ENCODE measurements around the gene NR1D2. TPM values are rescaled to one million over a fixed set of nuclear protein-coding genes. Genes with fewer than 3 reads are reported as not detected.

Gene NR1D2
- polyA plus RNA-seq, 1 donor from 2014 or later = 12.9 TPM

GRCh38 chr3:23976555-23976954 lies 31.5 kb downstream of the NR1D2 start:
- Histone ChIP-seq H3K4me2 (ENCODE audit: low read length) (no peak overlapping the region), H4K20me1 (ENCODE audit: insufficient read depth) (no peaks in the 10 kb centered on the region), H3K27me3 (ENCODE audit: insufficient read depth, low read depth, low read length) (no peaks in the 10 kb centered on the region), H3F3A (ENCODE audit: insufficient read depth, low read length, poor library complexity, severe bottlenecking) (no peaks in the 10 kb centered on the region), H3K9ac (ENCODE audit: low read length) (no peak overlapping the region), H2AFZ (ENCODE audit: low read depth, low read length) (no peak overlapping the region), H3K4me3 (ENCODE audit: low read length) (no peak overlapping the region), H3K36me3 (ENCODE audit: insufficient read depth, low read length) (peaks cover 6% of the 10 kb centered on the region), H3K27ac (ENCODE audit: low read length) (no peak overlapping the region), H3K9me3 (ENCODE audit: low read length) (no peaks in the 10 kb centered on the region), H3K9me2 (ENCODE audit: insufficient read depth, low read length) (no peaks in the 10 kb centered on the region), H3K79me2 (replicated peaks; ENCODE audit: insufficient read depth, low read length) (no peaks in the 10 kb centered on the region)
- TF ChIP-seq MXI1 (conservative IDR thresholded peaks at IDR 0.05; ENCODE audit: poor library complexity, severe bottlenecking) (no peak), REST (IDR thresholded peaks at IDR 0.05; ENCODE audit: borderline replicate concordance) (no peak), EP300 (conservative IDR thresholded peaks at IDR 0.05; ENCODE audit: poor library complexity, severe bottlenecking) (no peak), SMC3 (conservative IDR thresholded peaks at IDR 0.05; ENCODE audit: poor library complexity) (no peak), RAD21 (conservative IDR thresholded peaks at IDR 0.05) (no peak), POLR2AphosphoS5 (IDR thresholded peaks at IDR 0.05) (no peak), EZH2 (IDR thresholded peaks at IDR 0.05; ENCODE audit: borderline replicate concordance, insufficient read depth, low read length, poor library complexity, severe bottlenecking) (no peak), TAF1 (IDR thresholded peaks at IDR 0.05; ENCODE audit: low read depth) (no peak), CTCF (IDR thresholded peaks at IDR 0.05; ENCODE audit: poor library complexity, severe bottlenecking) (no peak)

GRCh38 chr3:23979569-23979968 lies 34.5 kb downstream of the NR1D2 start:
- Histone ChIP-seq H3F3A (ENCODE audit: insufficient read depth, low read length, poor library complexity, severe bottlenecking) (no peaks in the 10 kb centered on the region), H2AFZ (ENCODE audit: low read depth, low read length) (no peak overlapping the region), H3K9me2 (ENCODE audit: insufficient read depth, low read length) (no peaks in the 10 kb centered on the region), H3K79me2 (replicated peaks; ENCODE audit: insufficient read depth, low read length) (no peaks in the 10 kb centered on the region), H3K27ac (ENCODE audit: low read length) (no peak overlapping the region), H3K36me3 (ENCODE audit: insufficient read depth, low read length) (peaks cover 6% of the 10 kb centered on the region), H3K9me3 (ENCODE audit: low read length) (no peaks in the 10 kb centered on the region), H3K27me3 (ENCODE audit: insufficient read depth, low read depth, low read length) (no peaks in the 10 kb centered on the region), H3K4me2 (ENCODE audit: low read length) (no peak overlapping the region), H4K20me1 (ENCODE audit: insufficient read depth) (no peaks in the 10 kb centered on the region), H3K4me3 (ENCODE audit: low read length) (no peak overlapping the region), H3K9ac (ENCODE audit: low read length) (no peak overlapping the region)
- no peak for TF ChIP-seq TAF1 (IDR thresholded peaks at IDR 0.05; ENCODE audit: low read depth)

GRCh38 chr3:23981136-23981535 lies 36.0 kb downstream of the NR1D2 start:
- no peak overlapping the region for H3K9ac ChIP-seq (ENCODE audit: low read length)
- H3K4me3 ChIP-seq (ENCODE audit: low read length) = no peak overlapping the region
- no peaks in the 10 kb centered on the region for H3F3A ChIP-seq (ENCODE audit: insufficient read depth, low read length, poor library complexity, severe bottlenecking)
- no peak for TF ChIP-seq POLR2AphosphoS5 (IDR thresholded peaks at IDR 0.05)
- TF ChIP-seq REST (IDR thresholded peaks at IDR 0.05; ENCODE audit: borderline replicate concordance) = no peak
- TF ChIP-seq TAF1 (IDR thresholded peaks at IDR 0.05; ENCODE audit: low read depth) = no peak
- TF ChIP-seq SMC3 (conservative IDR thresholded peaks at IDR 0.05; ENCODE audit: poor library complexity) = no peak
- TF ChIP-seq CTCF (IDR thresholded peaks at IDR 0.05; ENCODE audit: poor library complexity, severe bottlenecking) = no peak
- no peak for TF ChIP-seq RAD21 (conservative IDR thresholded peaks at IDR 0.05)
- TF ChIP-seq EZH2 (IDR thresholded peaks at IDR 0.05; ENCODE audit: borderline replicate concordance, insufficient read depth, low read length, poor library complexity, severe bottlenecking) = no peak
- no peak for TF ChIP-seq EP300 (conservative IDR thresholded peaks at IDR 0.05; ENCODE audit: poor library complexity, severe bottlenecking)
- no peak for TF ChIP-seq MXI1 (conservative IDR thresholded peaks at IDR 0.05; ENCODE audit: poor library complexity, severe bottlenecking)
- no peaks in the 10 kb centered on the region for H3K9me3 ChIP-seq (ENCODE audit: low read length)
- no peak overlapping the region for H2AFZ ChIP-seq (ENCODE audit: low read depth, low read length)
- no peaks in the 10 kb centered on the region for H4K20me1 ChIP-seq (ENCODE audit: insufficient read depth)
- H3K4me2 ChIP-seq (ENCODE audit: low read length) = no peak overlapping the region
- no peaks in the 10 kb centered on the region for H3K27me3 ChIP-seq (ENCODE audit: insufficient read depth, low read depth, low read length)
- H3K9me2 ChIP-seq (ENCODE audit: insufficient read depth, low read length) = no peaks in the 10 kb centered on the region
- H3K36me3 ChIP-seq (ENCODE audit: insufficient read depth, low read length) = peaks cover 4% of the 10 kb centered on the region
- no peak overlapping the region for H3K27ac ChIP-seq (ENCODE audit: low read length)
- H3K79me2 ChIP-seq (replicated peaks; ENCODE audit: insufficient read depth, low read length) = no peaks in the 10 kb centered on the region

Data from neural cell (in vitro differentiated cells).